ENCODE measurements around the gene BCL2A1. TPM values are rescaled to one million over a fixed set of nuclear protein-coding genes. Genes with fewer than 3 reads are reported as not detected.

BCL2A1 gene
- total RNA-seq, 2 experiments from 2014 or later, result 33.6 to 34.6 TPM

DNA sequence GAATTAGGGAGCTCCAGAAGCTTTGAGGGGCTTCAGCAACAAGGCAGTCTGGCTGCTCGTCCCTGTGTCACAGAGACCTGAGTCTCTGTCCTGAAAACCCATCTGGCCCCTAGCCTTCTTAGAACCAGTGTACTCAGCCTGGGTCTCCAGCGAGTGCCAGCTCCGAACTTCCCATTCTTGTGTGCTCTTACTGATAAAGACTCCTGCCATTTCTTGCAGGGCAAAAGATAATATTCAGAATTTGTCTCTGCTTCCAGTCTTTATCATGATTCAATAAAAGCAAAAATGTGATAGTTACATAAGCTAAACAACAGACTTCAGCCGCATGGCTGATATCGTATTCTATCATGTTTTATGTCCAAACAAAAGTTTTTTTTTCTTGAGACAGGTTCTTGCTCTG is 36.0 kb upstream of the BCL2A1 start:
- Mint-ChIP-seq H3K36me3 (no peaks in the 10 kb centered on the region), H3K9me3 (no peaks in the 10 kb centered on the region), H3K4me3 (no peak overlapping the region), H3K4me1 (no peaks in the 10 kb centered on the region), H3K27me3 (peaks cover 5% of the 10 kb centered on the region), H3K27ac (no peak overlapping the region)
- POLR2A ChIA-PET, result no interaction called here
- ATAC-seq (ENCODE audit: low read depth) (no peak), DNase-seq (no peak)

DNA sequence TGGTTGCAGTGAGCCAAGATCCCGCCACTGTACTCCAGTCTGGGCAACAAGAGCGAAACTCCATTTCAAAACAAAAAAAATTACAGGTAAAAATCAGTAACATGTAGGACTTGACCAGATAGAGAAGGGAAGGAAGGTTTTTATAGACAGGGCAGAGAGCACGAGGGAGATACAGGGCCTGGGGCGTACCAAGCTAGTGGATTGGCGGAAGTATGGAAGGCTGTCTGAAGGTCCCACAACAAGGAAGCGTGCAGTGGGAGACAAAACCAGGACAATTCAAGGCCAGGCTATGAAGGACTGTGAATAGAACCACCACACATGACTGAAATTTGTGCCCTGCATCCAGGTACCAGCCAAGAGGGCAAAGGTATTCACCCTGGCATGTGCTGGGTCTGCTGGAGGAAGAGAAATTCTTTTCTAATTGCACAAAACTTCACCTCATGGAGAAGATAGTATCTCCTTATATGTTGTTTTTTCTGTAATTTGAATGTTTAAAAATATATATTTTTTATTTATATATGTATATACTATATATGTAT is 33.0 kb upstream of the BCL2A1 start:
- ATAC-seq (ENCODE audit: low read depth), result no peak
- Mint-ChIP-seq H3K27me3 (peaks cover 2% of the 10 kb centered on the region), H3K27ac (no peak overlapping the region), H3K4me3 (no peak overlapping the region), H3K9me3 (no peaks in the 10 kb centered on the region), H3K36me3 (no peaks in the 10 kb centered on the region), H3K4me1 (no peaks in the 10 kb centered on the region)
- POLR2A ChIA-PET, result no interaction called here
- DNase-seq, result no peak

DNA sequence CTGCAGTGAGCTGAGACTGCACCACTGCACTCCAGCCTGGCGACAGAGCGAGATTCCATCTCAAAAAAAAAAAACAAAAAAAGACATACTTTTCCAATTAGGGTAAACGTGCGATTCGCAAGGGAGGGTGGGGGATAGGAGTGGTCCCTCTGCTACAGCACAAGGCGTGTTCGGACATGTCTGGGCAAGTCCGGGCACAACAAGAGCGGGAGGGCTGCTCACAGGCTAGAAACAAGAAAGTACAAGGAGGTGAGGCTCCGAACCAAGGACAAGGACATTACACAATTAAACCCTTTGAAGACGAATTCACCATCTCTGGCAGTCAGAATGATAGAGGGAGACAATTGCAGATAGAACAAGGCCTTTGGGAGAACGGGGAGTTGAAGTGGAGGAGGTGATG is 32.2 kb upstream of the BCL2A1 start:
- POLR2A ChIA-PET, result interaction anchor here (0.6 kb wide), 1 partner anchor 385 kb away, joined by 4 read pairs; no protein-coding TSS in a partner anchor
- no peak overlapping the region for H3K4me3 Mint-ChIP-seq
- peak overlapping the region; percentile 31 for H3K27ac Mint-ChIP-seq
- DNase-seq (no peak), ATAC-seq (ENCODE audit: low read depth) (no peak)
- peaks cover 5% of the 10 kb centered on the region for H3K27me3 Mint-ChIP-seq
- no peaks in the 10 kb centered on the region for H3K9me3 Mint-ChIP-seq
- no peaks in the 10 kb centered on the region for H3K36me3 Mint-ChIP-seq
- H3K4me1 Mint-ChIP-seq, result no peaks in the 10 kb centered on the region

DNA sequence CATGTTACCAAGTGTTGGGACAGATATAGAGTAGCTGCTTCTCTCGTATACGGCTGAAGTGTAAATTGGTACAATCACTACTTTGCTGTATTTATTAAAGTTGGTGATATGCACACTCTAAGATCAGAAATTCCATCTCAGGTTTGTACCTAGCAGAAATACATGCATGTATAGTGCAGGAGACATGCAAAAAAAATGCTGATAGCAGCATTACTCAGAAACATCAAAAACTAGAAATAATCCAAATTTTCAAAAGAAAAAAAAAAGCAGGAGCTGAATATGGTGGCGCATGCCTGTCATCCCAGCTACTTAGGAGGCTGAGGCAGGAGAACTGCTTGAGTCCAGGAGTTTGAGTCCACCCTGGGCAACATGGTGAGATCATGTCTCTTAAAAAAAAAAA is 31.3 kb upstream of the BCL2A1 start:
- Mint-ChIP-seq H3K36me3 (no peaks in the 10 kb centered on the region), H3K9me3 (no peaks in the 10 kb centered on the region), H3K27ac (no peak overlapping the region), H3K4me3 (no peak overlapping the region), H3K4me1 (no peaks in the 10 kb centered on the region), H3K27me3 (peaks cover 3% of the 10 kb centered on the region)
- POLR2A ChIA-PET, result interaction anchor here (0.6 kb wide), 1 partner anchor 386 kb away, joined by 4 read pairs; no protein-coding TSS in a partner anchor
- ATAC-seq (ENCODE audit: low read depth), result no peak
- no peak for DNase-seq

DNA sequence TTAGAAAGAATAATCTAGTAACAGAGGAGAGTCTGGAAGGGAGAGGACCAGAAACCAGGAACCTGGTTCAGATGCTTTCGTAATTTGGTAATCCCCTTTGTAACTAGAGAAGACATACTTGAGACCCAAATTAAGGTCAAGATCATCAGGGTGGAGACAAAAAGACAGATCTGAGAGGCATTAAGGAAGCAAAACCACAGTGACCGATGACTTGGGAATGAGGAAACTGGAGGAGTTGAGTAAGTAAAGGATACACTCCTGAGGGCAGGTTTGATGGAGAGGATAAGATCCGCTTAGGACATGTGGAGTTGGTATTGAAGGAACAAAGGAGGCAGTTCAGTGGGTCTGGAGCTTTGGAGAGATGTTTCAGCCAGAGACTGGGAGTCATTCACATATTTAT is 23.6 kb upstream of the BCL2A1 start:
- POLR2A ChIA-PET, result no interaction called here
- H3K4me3 Mint-ChIP-seq, result no peak overlapping the region
- H3K27ac Mint-ChIP-seq, result no peak overlapping the region
- no peaks in the 10 kb centered on the region for H3K36me3 Mint-ChIP-seq
- H3K4me1 Mint-ChIP-seq, result peaks cover 5% of the 10 kb centered on the region
- DNase-seq (no peak), ATAC-seq (ENCODE audit: low read depth) (no peak)
- peaks cover 5% of the 10 kb centered on the region for H3K27me3 Mint-ChIP-seq
- no peaks in the 10 kb centered on the region for H3K9me3 Mint-ChIP-seq

DNA sequence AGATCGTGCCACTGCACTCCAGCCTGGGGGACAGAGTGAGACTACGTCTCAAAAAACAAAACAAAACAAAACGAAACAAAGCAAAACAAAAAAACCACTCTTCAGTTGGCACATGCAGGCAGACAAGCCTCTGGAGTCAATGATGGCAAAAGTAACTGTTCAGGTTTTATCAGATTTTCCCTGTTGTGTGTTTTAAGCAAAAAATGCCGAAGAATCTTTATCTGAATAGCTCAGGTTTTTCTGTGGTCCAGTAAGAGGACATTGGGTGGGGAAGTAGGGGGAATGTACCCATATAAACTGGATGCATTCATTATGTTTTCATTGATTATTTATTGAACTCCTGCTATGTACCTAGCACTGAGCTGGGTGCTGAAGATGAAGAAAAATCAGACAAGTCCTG is 20.8 kb upstream of the BCL2A1 start:
- DNase-seq (no peak), ATAC-seq (ENCODE audit: low read depth) (no peak)
- no peaks in the 10 kb centered on the region for H3K36me3 Mint-ChIP-seq
- H3K27me3 Mint-ChIP-seq, result peaks cover 2% of the 10 kb centered on the region
- peaks cover 5% of the 10 kb centered on the region for H3K4me1 Mint-ChIP-seq
- H3K27ac Mint-ChIP-seq, result no peak overlapping the region
- POLR2A ChIA-PET, result interaction anchor here (0.8 to 1.3 kb wide), 2 partner anchors 21 to 65 kb away, joined by 3 to 4 read pairs; partner anchors contain the start of gene BCL2A1
- H3K4me3 Mint-ChIP-seq, result no peak overlapping the region
- H3K9me3 Mint-ChIP-seq, result no peaks in the 10 kb centered on the region

DNA sequence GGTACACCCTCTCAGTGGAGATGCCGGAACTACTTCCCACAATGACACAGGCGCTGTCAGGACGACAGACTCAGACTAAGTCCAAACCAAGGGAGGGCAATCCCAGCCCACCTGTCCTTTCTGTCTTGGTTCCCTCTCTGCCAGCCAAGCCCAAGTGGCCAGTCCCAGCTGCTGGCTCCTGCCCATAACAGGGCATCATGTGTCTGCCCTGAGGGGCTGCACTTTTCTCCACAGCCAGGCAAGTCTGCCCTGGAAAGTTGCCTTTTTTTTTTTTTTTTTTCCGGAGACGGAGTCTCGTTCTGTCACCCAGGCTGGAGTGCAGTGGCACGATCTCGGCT is 20.0 kb upstream of the BCL2A1 start:
- no peak for DNase-seq
- peaks cover 5% of the 10 kb centered on the region for H3K4me1 Mint-ChIP-seq
- H3K27ac Mint-ChIP-seq, result no peak overlapping the region
- POLR2A ChIA-PET, result no interaction called here
- H3K9me3 Mint-ChIP-seq, result no peaks in the 10 kb centered on the region
- H3K36me3 Mint-ChIP-seq, result no peaks in the 10 kb centered on the region
- no peak for ATAC-seq (ENCODE audit: low read depth)
- H3K27me3 Mint-ChIP-seq, result peaks cover 2% of the 10 kb centered on the region
- no peak overlapping the region for H3K4me3 Mint-ChIP-seq

DNA sequence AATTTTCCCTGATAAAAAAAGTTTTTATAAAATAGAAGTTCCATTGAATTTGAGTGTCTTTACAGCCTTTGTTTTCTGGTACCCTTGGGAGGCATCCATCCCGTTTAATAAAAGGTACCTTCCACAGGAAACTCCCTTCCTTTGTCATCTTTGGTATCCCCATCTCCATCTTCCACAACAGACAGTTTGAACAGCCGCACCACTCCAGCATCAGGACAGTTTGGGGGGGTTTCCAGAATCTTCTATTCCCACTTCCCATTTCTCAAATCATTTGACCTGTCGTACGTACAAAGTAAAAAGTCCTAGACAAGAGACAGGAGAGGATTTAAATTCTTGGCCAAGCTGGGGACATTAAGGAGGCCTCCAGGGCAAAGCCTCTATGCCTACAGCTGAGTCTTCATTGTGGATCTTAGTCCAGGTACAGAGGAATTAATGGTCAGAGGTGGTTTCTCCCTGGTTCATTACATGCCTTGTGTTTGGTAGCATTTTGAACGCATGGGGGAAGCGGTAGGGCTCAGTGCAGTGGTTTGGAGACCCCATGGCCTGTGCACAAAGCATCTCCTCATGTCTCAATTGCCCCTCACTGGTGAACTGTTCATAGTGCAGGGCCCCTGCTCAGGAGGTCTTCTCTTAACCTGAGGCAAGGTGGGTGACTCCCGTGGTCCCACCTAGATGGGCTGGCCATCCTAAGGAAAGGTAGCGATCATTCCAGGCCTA is 19.4 kb upstream of the BCL2A1 start:
- Mint-ChIP-seq H3K4me3 (no peak overlapping the region), H3K27me3 (peaks cover 2% of the 10 kb centered on the region), H3K9me3 (no peaks in the 10 kb centered on the region), H3K27ac (no peak overlapping the region), H3K36me3 (no peaks in the 10 kb centered on the region), H3K4me1 (peaks cover 5% of the 10 kb centered on the region)
- POLR2A ChIA-PET, result no interaction called here
- DNase-seq, result no peak
- ATAC-seq (ENCODE audit: low read depth), result no peak

DNA sequence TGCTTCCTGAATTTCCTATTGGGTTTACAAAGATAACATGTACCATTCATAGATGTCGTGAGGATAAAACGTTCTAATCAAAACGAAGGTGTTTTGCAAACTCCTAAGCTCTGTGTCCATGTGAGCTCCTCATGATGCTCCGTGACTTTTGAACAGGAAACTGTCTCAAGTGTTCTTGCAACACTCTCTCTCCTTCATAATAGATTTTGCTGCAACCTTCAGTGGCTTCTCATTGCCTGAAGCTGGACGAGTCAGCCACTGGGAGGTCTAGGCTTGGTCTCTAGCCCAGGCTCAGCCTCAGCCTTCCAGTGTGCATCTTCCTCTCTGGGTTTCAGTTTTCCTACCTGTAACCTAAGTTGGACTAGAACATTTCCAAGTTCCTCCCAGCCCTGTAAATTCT is 18.7 kb upstream of the BCL2A1 start:
- POLR2A ChIA-PET, result no interaction called here
- ATAC-seq (ENCODE audit: low read depth) (no peak), DNase-seq (no peak)
- no peak overlapping the region for H3K27ac Mint-ChIP-seq
- peaks cover 2% of the 10 kb centered on the region for H3K27me3 Mint-ChIP-seq
- peaks cover 5% of the 10 kb centered on the region for H3K4me1 Mint-ChIP-seq
- H3K4me3 Mint-ChIP-seq, result no peak overlapping the region
- no peaks in the 10 kb centered on the region for H3K36me3 Mint-ChIP-seq
- no peaks in the 10 kb centered on the region for H3K9me3 Mint-ChIP-seq

DNA sequence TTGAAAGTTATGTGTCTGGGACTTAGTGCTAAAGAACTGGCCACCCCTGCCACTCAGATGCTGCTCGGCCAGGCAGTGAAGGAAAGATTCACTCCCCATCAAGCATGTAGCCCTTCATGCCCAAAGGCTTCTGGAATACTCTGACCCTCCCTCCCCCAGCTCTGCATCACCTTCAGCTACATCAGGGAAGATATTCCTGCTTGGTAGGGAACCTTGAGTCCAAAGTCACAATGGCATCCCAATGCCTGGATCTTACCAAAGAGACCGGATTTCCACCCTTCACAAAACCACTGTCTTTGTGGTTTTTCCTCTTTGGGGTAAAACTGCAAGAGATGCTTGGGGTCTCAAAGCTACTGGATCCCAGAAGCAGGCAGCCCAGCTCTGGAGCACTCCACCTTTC is 18.2 kb upstream of the BCL2A1 start:
- Mint-ChIP-seq H3K27ac (no peak overlapping the region), H3K4me3 (no peak overlapping the region), H3K27me3 (peaks cover 2% of the 10 kb centered on the region), H3K4me1 (peaks cover 5% of the 10 kb centered on the region), H3K9me3 (no peaks in the 10 kb centered on the region), H3K36me3 (no peaks in the 10 kb centered on the region)
- DNase-seq, result no peak
- POLR2A ChIA-PET, result no interaction called here
- ATAC-seq (ENCODE audit: low read depth), result no peak

DNA sequence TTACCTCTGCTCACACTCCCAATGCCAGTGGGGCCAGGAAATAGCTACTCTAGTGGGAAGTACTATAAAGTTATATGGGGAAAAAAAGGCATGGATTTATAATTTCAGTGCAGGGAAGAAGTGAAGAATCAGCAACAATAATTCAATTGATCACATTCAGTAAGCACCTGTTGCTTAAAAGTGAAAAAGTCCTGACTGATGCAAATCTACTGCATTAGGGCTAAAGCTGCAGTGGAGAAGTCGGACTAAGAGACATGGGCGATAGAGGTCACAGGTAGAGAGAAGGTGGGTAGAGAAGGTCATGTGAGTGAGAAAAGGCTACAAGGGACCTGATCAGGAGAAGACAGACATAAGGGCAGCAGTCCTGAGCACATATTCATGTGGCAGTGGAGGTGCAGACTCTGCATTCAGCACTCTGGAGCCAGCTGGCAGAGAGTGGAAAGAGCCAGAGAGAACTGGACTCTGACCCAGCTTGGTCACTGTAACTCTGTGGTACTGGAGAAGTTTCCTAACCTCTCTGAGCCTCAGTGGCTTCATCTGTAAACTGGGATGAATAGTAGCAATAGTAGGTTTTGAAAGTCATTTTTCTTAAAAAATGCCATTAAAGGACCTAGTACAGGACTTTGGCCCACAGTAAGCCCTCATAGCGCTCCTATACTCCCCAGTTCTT is 17.6 kb upstream of the BCL2A1 start:
- Mint-ChIP-seq H3K4me1 (peaks cover 6% of the 10 kb centered on the region), H3K27me3 (peaks cover 2% of the 10 kb centered on the region), H3K9me3 (no peaks in the 10 kb centered on the region), H3K27ac (no peak overlapping the region), H3K36me3 (no peaks in the 10 kb centered on the region), H3K4me3 (no peak overlapping the region)
- DNase-seq (no peak), ATAC-seq (ENCODE audit: low read depth) (no peak)
- POLR2A ChIA-PET, result interaction anchor here (0.6 to 1.1 kb wide), 2 partner anchors 66 to 124 kb away, joined by 3 to 7 read pairs; no protein-coding TSS in a partner anchor

DNA sequence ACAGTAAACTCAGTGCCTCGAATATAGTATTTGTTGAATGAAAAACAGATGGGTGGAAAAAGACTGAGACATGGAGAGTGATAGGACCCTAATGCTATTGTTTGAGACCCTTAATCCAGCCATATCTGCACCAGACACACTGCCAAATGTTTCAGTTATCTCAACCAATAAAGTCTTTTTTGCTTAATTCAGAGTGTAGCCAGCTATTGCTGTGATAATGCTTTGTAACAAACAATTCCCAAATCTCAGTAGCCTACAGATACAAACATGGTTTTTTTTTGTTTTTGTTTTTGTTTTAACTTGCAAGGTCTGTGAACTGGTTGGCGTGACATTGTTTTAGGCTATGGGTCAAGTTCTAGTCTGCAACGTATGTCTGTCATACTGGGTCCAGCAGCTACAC is 17.0 kb upstream of the BCL2A1 start:
- ATAC-seq (ENCODE audit: low read depth) (no peak), DNase-seq (no peak)
- peaks cover 2% of the 10 kb centered on the region for H3K27me3 Mint-ChIP-seq
- POLR2A ChIA-PET, result interaction anchor here (0.6 to 1.1 kb wide), 2 partner anchors 65 to 124 kb away, joined by 3 to 7 read pairs; no protein-coding TSS in a partner anchor
- H3K27ac Mint-ChIP-seq, result no peak overlapping the region
- H3K36me3 Mint-ChIP-seq, result no peaks in the 10 kb centered on the region
- H3K9me3 Mint-ChIP-seq, result no peaks in the 10 kb centered on the region
- no peak overlapping the region for H3K4me3 Mint-ChIP-seq
- peaks cover 4% of the 10 kb centered on the region for H3K4me1 Mint-ChIP-seq

DNA sequence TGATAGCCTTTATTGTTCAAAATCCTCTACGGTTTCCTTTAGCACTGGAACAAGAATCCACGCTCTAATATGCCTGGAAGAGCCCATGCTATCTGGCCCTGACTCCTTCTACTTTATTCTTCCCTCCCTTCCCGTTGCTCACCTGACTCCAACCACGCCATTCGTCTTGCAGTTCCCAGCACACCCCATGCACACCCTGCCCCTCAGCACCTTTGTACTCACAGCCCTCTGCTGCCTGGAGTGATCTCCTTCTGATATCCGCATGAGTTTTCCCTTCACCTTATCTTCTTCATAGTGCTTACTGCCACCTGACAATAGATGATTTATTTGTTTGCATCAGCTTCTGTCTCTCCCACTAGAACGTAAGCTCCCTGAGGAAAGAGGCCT is 16.6 kb upstream of the BCL2A1 start:
- no peak for ATAC-seq (ENCODE audit: low read depth)
- Mint-ChIP-seq H3K4me3 (no peak overlapping the region), H3K27me3 (peaks cover 2% of the 10 kb centered on the region), H3K4me1 (peaks cover 4% of the 10 kb centered on the region), H3K36me3 (no peaks in the 10 kb centered on the region), H3K9me3 (no peaks in the 10 kb centered on the region), H3K27ac (no peak overlapping the region)
- POLR2A ChIA-PET, result interaction anchor here (1.1 kb wide), 1 partner anchor 65 kb away, joined by 3 read pairs; no protein-coding TSS in a partner anchor
- no peak for DNase-seq
